NB4 (cell line): ENCODE data around the gene C2CD2.

Experiments
- DNase-seq: peaks from one replicate; pipeline ENCODE4 v3.0.0; 2010; ENCODE audit warnings: low read depth
- H3K4me3 ChIP-seq: one replicate; pipeline ENCODE4 v1.5.1; 2011; ENCODE audit warnings: mild to moderate bottlenecking, low read depth, low read length, moderate library complexity
- MYC ChIP-seq: IDR thresholded peaks from 2 replicates; pipeline ENCODE4 v1.6.1; 2011; ENCODE audit warnings: low read depth, low read length
- POLR2A ChIP-seq: IDR thresholded peaks from 2 replicates; pipeline ENCODE4 v1.6.1; 2011; ENCODE audit warnings: mild to moderate bottlenecking; ENCODE audit not compliant: insufficient read length; ENCODE audit errors: extremely low read depth
- TF ChIP-seq, protein P1 (sequence below): IDR thresholded peaks from one replicate; pipeline ENCODE4 v1.5.1; 2012; ENCODE audit warnings: low read depth, low read length
- TF ChIP-seq, protein P2 (sequence below): IDR thresholded peaks from 2 replicates; pipeline ENCODE4 v1.6.1; 2011; ENCODE audit warnings: low read depth, low read length

The C2CD2 gene

DNA sequence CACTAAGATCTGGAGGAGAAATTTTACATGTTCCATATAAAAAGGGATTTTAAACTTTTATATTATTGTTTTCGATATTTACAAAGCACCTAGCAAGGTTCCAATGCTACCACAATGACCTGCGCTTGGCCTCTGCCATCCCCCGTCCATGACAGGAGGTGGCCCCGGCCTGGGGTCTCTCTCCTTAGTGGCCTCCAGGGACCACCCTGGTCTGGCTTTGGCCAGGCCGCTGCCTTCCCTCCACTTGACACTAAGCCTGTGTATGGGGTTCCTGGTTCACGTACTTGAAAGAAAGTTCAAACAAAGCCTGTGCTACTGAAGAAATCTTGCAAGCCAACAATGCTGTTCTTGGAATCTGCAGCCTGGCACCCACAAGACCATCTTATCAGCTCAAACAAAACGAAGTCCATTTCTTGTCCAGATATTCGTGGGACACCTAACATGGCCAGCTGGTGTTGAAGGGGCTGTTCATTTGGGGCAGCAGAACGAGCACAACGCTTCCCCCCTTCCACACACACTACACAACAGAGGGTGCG lies 87.5 kb downstream of the C2CD2 start:
- H3K4me3 ChIP-seq, result no peak overlapping the region
- DNase-seq, result no peak
- TF ChIP-seq MYC (no peak), POLR2A (no peak)
- TF ChIP-seq, protein P1, sequence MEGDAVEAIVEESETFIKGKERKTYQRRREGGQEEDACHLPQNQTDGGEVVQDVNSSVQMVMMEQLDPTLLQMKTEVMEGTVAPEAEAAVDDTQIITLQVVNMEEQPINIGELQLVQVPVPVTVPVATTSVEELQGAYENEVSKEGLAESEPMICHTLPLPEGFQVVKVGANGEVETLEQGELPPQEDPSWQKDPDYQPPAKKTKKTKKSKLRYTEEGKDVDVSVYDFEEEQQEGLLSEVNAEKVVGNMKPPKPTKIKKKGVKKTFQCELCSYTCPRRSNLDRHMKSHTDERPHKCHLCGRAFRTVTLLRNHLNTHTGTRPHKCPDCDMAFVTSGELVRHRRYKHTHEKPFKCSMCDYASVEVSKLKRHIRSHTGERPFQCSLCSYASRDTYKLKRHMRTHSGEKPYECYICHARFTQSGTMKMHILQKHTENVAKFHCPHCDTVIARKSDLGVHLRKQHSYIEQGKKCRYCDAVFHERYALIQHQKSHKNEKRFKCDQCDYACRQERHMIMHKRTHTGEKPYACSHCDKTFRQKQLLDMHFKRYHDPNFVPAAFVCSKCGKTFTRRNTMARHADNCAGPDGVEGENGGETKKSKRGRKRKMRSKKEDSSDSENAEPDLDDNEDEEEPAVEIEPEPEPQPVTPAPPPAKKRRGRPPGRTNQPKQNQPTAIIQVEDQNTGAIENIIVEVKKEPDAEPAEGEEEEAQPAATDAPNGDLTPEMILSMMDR, result no peak
- TF ChIP-seq, protein P2, sequence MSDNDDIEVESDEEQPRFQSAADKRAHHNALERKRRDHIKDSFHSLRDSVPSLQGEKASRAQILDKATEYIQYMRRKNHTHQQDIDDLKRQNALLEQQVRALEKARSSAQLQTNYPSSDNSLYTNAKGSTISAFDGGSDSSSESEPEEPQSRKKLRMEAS, result no peak

DNA sequence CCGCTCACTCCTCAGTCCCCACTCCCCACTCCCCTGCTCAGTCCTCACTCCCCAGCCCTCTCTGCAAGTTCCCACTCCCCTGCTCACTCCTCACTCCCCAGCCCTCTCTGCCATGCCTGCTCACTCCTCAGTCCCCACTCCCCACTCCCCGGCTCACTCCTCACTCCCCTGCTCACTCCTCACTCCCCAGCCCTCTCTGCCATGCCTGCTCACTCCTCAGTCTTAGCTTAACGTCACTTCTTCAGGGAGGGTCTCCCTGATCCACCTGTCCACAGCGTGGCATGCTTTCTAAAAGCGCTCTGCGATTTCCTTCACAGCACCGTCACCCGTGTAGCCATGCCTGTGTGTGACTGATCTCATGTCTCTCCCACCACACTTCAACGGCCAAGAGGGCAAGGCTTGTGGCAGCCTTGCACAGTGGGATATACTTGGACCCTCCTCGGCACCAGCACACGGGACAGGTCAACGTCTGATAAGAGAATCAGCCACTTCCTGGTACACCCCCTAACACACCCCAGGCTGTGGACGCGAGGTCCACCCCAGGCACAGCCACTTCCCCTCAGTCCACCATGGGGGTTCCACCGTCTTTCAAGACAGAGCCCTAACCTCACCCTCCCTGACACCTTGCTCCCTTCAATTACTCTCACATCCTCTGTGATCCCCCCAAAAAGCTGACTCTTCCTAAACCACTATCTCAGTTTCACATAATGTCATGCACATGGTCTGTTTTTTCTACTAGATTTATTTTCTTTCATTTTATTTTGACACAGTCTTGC lies 88.6 kb downstream of the C2CD2 start:
- TF ChIP-seq MYC (no peak), POLR2A (no peak)
- TF ChIP-seq, protein P2, result no peak
- TF ChIP-seq, protein P1, result no peak
- DNase-seq, result no peak
- H3K4me3 ChIP-seq, result no peak overlapping the region

DNA sequence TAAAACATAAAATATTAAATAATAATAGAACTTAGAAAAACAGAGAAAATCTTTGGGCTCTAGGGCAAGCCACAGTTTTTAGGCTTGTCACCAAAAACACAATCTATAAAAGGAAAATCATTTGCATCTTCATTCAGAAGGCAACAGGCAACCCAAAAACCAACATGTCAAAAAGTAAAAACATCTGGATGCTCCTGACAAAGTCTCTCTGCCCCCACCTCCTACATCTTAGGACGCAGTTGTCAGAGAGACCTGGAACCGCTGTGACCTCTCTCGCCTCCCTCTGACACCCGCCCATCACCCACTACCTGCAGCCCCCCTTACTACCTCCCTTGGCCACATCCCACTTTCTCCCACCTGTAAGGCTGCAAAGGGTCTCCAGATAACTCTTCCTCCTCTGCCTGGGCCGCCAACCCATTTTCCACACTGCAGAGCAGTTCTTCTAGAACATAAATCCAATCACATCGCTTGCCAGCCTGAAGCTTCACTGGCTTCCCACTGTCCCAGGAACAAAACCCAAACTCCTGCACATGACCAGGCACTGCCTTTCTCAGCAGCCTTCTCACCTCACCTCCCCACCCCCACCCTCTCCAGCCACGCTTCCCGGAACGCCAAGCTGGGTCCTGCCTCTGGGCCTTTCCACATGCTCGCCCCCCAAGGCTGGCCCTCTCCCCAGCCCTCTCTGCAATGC lies 89.4 kb downstream of the C2CD2 start:
- no peak for DNase-seq
- TF ChIP-seq, protein P1, result no peak
- TF ChIP-seq, protein P2, result no peak
- no peak overlapping the region for H3K4me3 ChIP-seq

DNA sequence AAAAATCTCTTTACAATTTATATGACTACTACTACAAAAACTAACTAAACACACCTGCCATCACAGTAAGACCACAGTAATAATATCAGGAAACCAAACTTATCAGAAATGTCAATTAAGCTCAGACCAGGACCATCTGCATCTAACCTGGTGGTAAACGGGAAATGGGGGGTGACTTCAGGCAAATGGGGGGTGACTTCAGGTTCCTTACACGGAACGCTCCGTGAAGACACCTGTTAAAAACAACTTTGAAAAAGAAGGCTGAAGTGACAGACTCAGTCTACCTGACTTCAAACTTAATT lies 90.4 kb downstream of the C2CD2 start:
- TF ChIP-seq, protein P2, result no peak
- TF ChIP-seq MYC (no peak), POLR2A (no peak)
- TF ChIP-seq, protein P1, result no peak
- no peak overlapping the region for H3K4me3 ChIP-seq
- DNase-seq, result no peak

DNA sequence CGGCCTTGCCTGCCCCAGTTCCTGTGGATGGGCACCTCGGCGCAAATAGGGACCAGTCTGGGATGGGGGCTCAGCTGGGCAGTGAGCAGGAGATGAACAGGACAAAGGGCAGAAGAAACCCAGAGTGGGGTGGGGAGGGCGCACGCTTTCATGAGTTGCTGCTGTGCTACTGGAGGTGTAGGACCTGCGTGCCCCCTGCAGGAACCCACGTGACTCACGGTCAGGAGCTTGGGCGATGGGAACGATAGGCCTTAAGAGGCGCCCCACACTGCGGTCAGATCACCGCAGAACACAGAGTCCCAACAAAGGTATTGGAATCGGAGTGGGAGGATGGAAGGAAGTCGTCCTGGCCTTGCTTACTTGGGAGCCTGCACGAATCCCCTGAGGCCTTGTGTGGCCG lies 91.8 kb downstream of the C2CD2 start:
- TF ChIP-seq, protein P1, result no peak
- no peak overlapping the region for H3K4me3 ChIP-seq
- no peak for DNase-seq

DNA sequence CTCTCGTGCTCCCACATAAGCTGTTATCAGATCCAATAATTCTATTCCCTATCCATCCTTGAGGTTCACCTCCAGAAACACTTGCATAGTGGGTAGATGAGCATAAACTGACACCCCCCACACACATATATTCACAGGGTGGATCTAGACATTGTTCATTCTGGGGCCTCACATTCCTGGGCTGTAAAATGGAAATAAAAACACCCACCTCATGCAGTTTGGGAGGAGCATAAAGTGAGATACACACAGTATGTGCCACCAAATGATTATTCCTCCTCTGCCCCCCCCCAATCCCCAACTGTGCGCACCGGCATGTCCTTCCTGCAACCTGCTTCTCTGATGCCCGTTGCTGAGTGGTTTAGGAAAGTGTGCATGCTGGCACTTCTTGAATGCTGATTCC lies 92.6 kb downstream of the C2CD2 start:
- TF ChIP-seq, protein P2, result no peak
- TF ChIP-seq POLR2A, result no peak
- no peak for TF ChIP-seq MYC
- TF ChIP-seq, protein P1, result no peak
- no peak for DNase-seq

More for the DNA sequence above, 92.6 kb downstream of the C2CD2 start:
- no peak overlapping the region for H3K4me3 ChIP-seq
